Breast epithelium (tissue), 4 donors: ENCODE data around the gene SF3A2. TPM values are rescaled to one million over a fixed set of nuclear protein-coding genes. Genes with fewer than 3 reads are reported as not detected.

Experiments used
- DNase-seq, 2 donors: peaks; one replicate each; pipeline ENCODE4 v3.0.0-alpha.2; 2019; ENCODE audit warnings: low spot score in 2 of 2
- H3K27ac ChIP-seq, 2 donors: fragments of 200-600 bp; sonication (generic) in 1 of 2; one replicate each; pipeline ENCODE4 v1.5.1; 2016 to 2019; ENCODE audit warnings: mild to moderate bottlenecking in 1 of 2
- H3K27me3 ChIP-seq, 2 donors: fragments of 200-600 bp; sonication (generic) in 1 of 2; one replicate each; pipeline versions ENCODE4 v1.5.1 to v1.6.0; 2017 to 2019; ENCODE audit warnings: control low read depth in 1 of 2, mild to moderate bottlenecking in 1 of 2
- H3K36me3 ChIP-seq: fragments of 200-600 bp; one replicate; pipeline ENCODE4 v1.5.1; 2019
- H3K4me1 ChIP-seq, 2 donors: fragments of 200-600 bp; sonication (generic); one replicate each; pipeline ENCODE4 v1.5.1; 2016 to 2019; ENCODE audit warnings: control low read depth in 1 of 2
- H3K4me3 ChIP-seq, 3 donors: fragments of 200-600 bp; sonication (generic); 1 replicate in 2 of 3; 2 replicates in 1 of 3; pipeline ENCODE4 v1.5.1; 2016 to 2019; ENCODE audit warnings: mild to moderate bottlenecking in 3 of 3, moderate library complexity in 2 of 3
- H3K9me3 ChIP-seq, 2 donors: fragments of 200-600 bp; sonication (generic) in 1 of 2; one replicate each; pipeline ENCODE4 v1.5.1; 2016 to 2019; ENCODE audit warnings: control low read depth in 1 of 2
- CTCF ChIP-seq, 3 donors: fragments of 450-650 bp; IDR thresholded peaks; one replicate each; pipeline ENCODE4 v1.5.1; 2016 to 2017; ENCODE audit warnings: antibody characterized with exemption in 3 of 3, mild to moderate bottlenecking in 3 of 3, moderate library complexity in 3 of 3
- POLR2A ChIP-seq: fragments of 450-650 bp; IDR thresholded peaks from one replicate; pipeline ENCODE4 v1.6.1; 2016; ENCODE audit warnings: antibody characterized with exemption, mild to moderate bottlenecking, moderate library complexity
- POLR2AphosphoS5 ChIP-seq, 3 donors: sonication (generic); formaldehyde crosslinking; IDR thresholded peaks; one replicate each; pipeline ENCODE4 v1.6.1; 2017; ENCODE audit warnings: antibody characterized with exemption in 3 of 3
- intact Hi-C: fragments of 100-400 bp; cut with DNase I; formaldehyde crosslinking; loops from one replicate; pipeline ENCODE4 v1.15.1; 2023; ENCODE audit warnings: low total_unique reads
- total RNA-seq, 3 donors: library from RNA; depleted of rRNA; stranded (reverse); fragments of >200 nt; gene quantifications; one replicate each; pipeline ENCODE4 v1.1.0, GENCODE V29; 2016

The SF3A2 gene
- total RNA-seq, 3 donors from 2014 or later, result 32.6 to 38.0 (median 33.3) TPM

GRCh38 chr19:2237051-2237868 lies 636 bp downstream of the SF3A2 start:
- Histone ChIP-seq H3K4me1 (peaks cover 18 to 37% of the 10 kb centered on the region in 2 donors), H3K4me3 (peak overlapping the region; percentile 84 to 95 (median 85)), H3K9me3 (no peaks in the 10 kb centered on the region), H3K27me3 (no peaks in the 10 kb centered on the region), H3K36me3 (no peaks in the 10 kb centered on the region), H3K27ac (peak overlapping the region; percentile 99)
- TF ChIP-seq CTCF (IDR thresholded peaks at IDR 0.05), result no peak
- TF ChIP-seq POLR2A, result peak; percentile 3
- DNase-seq, result no peak
- intact Hi-C loops, result loop anchor here (5.0 kb wide), 1 partner anchor 35 kb away; no protein-coding TSS in a partner anchor

- Histone ChIP-seq H3K27ac (peak overlapping the region; percentile 21 to 99), H3K27me3 (no peaks in the 10 kb centered on the region), H3K36me3 (no peaks in the 10 kb centered on the region), H3K4me1 (peaks cover 18 to 37% of the 10 kb centered on the region in 2 donors), H3K9me3 (no peaks in the 10 kb centered on the region), H3K4me3 (peak overlapping the region; percentile 84 to 95 (median 85))
- TF ChIP-seq CTCF (IDR thresholded peaks at IDR 0.05), result no peak
- DNase-seq, result no peak
- intact Hi-C loops, result loop anchor here (5.0 kb wide), 1 partner anchor 34 kb away; no protein-coding TSS in a partner anchor
Measured at GRCh38 chr19:2237869-2238153, 1.2 kb downstream of the SF3A2 start.

GRCh38 chr19:2239173-2239572 lies 2.5 kb downstream of the SF3A2 start:
- intact Hi-C loops, result loop anchor here (5.0 kb wide), 1 partner anchor 33 kb away; no protein-coding TSS in a partner anchor
- H3K9me3 ChIP-seq, result no peaks in the 10 kb centered on the region
- H3K4me1 ChIP-seq, result peaks cover 18 to 37% of the 10 kb centered on the region in 2 donors
- H3K27me3 ChIP-seq, result no peaks in the 10 kb centered on the region
- H3K36me3 ChIP-seq, result peaks cover 5% of the 10 kb centered on the region
- DNase-seq, result no peak
- H3K27ac ChIP-seq, result peak overlapping the region in 1 of 2 donors; percentile 82
- H3K4me3 ChIP-seq, result peak overlapping the region in 1 of 3 donors; percentile 18
- TF ChIP-seq POLR2A (no peak), CTCF (IDR thresholded peaks at IDR 0.05) (no peak), POLR2AphosphoS5 (IDR thresholded peaks at IDR 0.05) (no peak)

- DNase-seq, result no peak
- Histone ChIP-seq H3K27ac (peak overlapping the region; percentile 75 to 82), H3K9me3 (no peaks in the 10 kb centered on the region), H3K4me3 (peak overlapping the region; percentile 34 to 67 (median 46)), H3K4me1 (peaks cover 18 to 33% of the 10 kb centered on the region in 2 donors), H3K36me3 (peaks cover 8% of the 10 kb centered on the region), H3K27me3 (no peaks in the 10 kb centered on the region)
- intact Hi-C loops, result loop anchor here (5.0 kb wide), 1 partner anchor 32 kb away; no protein-coding TSS in a partner anchor
- TF ChIP-seq POLR2AphosphoS5 (IDR thresholded peaks at IDR 0.05) (no peak), POLR2A (no peak), CTCF (IDR thresholded peaks at IDR 0.05) (no peak)
Measured at GRCh38 chr19:2239771-2240770, 3.4 kb downstream of the SF3A2 start.
